Suprapubic skin (tissue), 4 donors: Measurements from ENCODE around the gene ABCA12.

ENCODE experiments used
- EP300 ChIP-seq: sonication (generic); formaldehyde crosslinking; IDR thresholded peaks from one replicate; pipeline ENCODE4 v1.6.1; 2017; ENCODE audit warnings: antibody characterized with exemption
- POLR2A ChIP-seq, 2 donors: fragments of 450-650 bp; IDR thresholded peaks; one replicate each; pipeline ENCODE4 v1.6.1; 2017; ENCODE audit warnings: antibody characterized with exemption in 2 of 2, mild to moderate bottlenecking in 2 of 2, moderate library complexity in 2 of 2
- POLR2AphosphoS5 ChIP-seq, 3 donors: sonication (generic); formaldehyde crosslinking; IDR thresholded peaks; one replicate each; pipeline ENCODE4 v1.6.1; 2017; ENCODE audit warnings: antibody characterized with exemption in 3 of 3
- TF ChIP-seq, protein P1 (sequence below), 2 donors: fragments of 200-600 bp in 1 of 2; fragments of 450-650 bp in 1 of 2; sonication (generic) in 1 of 2; IDR thresholded peaks; one replicate each; pipeline ENCODE4 v1.5.1; 2016 to 2019; ENCODE audit warnings: antibody characterized with exemption in 2 of 2, mild to moderate bottlenecking in 1 of 2, moderate library complexity in 1 of 2

DNA sequence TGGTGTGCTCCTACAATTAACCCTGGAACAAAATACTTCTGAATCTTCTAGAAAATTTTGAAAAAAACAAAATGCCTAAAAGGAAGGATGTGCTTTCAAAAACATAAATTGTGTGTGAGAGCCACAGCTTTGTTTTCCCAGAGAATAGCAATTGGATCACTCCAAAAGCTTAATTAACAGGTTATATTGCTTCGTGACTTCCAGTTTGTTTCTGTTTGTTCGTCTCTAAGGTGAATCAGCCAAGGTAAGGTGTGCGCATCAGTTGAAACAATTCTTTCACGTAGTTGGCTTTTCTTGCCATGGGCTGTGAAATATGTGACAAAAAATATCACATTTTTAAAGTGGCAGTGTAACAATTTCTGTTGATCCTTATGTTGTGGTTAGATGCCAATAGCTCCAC, 238.7 kb downstream of the ABCA12 start:
- TF ChIP-seq, protein P1, sequence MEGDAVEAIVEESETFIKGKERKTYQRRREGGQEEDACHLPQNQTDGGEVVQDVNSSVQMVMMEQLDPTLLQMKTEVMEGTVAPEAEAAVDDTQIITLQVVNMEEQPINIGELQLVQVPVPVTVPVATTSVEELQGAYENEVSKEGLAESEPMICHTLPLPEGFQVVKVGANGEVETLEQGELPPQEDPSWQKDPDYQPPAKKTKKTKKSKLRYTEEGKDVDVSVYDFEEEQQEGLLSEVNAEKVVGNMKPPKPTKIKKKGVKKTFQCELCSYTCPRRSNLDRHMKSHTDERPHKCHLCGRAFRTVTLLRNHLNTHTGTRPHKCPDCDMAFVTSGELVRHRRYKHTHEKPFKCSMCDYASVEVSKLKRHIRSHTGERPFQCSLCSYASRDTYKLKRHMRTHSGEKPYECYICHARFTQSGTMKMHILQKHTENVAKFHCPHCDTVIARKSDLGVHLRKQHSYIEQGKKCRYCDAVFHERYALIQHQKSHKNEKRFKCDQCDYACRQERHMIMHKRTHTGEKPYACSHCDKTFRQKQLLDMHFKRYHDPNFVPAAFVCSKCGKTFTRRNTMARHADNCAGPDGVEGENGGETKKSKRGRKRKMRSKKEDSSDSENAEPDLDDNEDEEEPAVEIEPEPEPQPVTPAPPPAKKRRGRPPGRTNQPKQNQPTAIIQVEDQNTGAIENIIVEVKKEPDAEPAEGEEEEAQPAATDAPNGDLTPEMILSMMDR (IDR thresholded peaks at IDR 0.05): no peak
- TF ChIP-seq POLR2A (IDR thresholded peaks at IDR 0.05) (no peak), POLR2AphosphoS5 (IDR thresholded peaks at IDR 0.05) (no peak), EP300 (no peak)
